Tibial nerve (tissue), 3 donors: ENCODE data around the gene PXMP4.

Experiments
- POLR2A ChIP-seq, 2 donors: fragments of 450-650 bp; IDR thresholded peaks; one replicate each; pipeline ENCODE4 v1.6.1; 2017; ENCODE audit warnings: antibody characterized with exemption in 2 of 2, mild to moderate bottlenecking in 2 of 2, moderate library complexity in 2 of 2
- TF ChIP-seq, protein P1 (sequence below), 5 experiments: fragments of 200-600 bp in 3 of 5; fragments of 450-650 bp in 2 of 5; sonication (generic) in 3 of 5; IDR thresholded peaks; one replicate each; pipeline ENCODE4 v1.5.1; 2016 to 2019; ENCODE audit warnings: antibody characterized with exemption in 5 of 5, mild to moderate bottlenecking in 3 of 5, moderate library complexity in 2 of 5

- TF ChIP-seq, protein P1, sequence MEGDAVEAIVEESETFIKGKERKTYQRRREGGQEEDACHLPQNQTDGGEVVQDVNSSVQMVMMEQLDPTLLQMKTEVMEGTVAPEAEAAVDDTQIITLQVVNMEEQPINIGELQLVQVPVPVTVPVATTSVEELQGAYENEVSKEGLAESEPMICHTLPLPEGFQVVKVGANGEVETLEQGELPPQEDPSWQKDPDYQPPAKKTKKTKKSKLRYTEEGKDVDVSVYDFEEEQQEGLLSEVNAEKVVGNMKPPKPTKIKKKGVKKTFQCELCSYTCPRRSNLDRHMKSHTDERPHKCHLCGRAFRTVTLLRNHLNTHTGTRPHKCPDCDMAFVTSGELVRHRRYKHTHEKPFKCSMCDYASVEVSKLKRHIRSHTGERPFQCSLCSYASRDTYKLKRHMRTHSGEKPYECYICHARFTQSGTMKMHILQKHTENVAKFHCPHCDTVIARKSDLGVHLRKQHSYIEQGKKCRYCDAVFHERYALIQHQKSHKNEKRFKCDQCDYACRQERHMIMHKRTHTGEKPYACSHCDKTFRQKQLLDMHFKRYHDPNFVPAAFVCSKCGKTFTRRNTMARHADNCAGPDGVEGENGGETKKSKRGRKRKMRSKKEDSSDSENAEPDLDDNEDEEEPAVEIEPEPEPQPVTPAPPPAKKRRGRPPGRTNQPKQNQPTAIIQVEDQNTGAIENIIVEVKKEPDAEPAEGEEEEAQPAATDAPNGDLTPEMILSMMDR (IDR thresholded peaks at IDR 0.05): no peak
- TF ChIP-seq POLR2A (IDR thresholded peaks at IDR 0.05): no peak
Observed at GRCh38 chr20:33694639-33695012, 25.5 kb downstream of the PXMP4 start.
